ENCODE measurements around the gene ALDH1A1.

GRCh38 chr9:72914750-72915149, 38.1 kb downstream of the ALDH1A1 start:
- TF ChIP-seq RBBP5 (IDR thresholded peaks at IDR 0.05; ENCODE audit: borderline replicate concordance, low read depth, low read length) (no peak), POLR2A (IDR thresholded peaks at IDR 0.05; ENCODE audit: control extremely low read depth in 1 of 2, low read depth in 2 of 2, low read length in 2 of 2) (no peak), EZH2 (IDR thresholded peaks at IDR 0.05; ENCODE audit: low read depth, low read length, severe bottlenecking) (no peak), RNF2 (IDR thresholded peaks at IDR 0.05; ENCODE audit: borderline replicate concordance, low read depth, low read length, missing control alignments, poor library complexity, severe bottlenecking) (no peak), CTCF (IDR thresholded peaks at IDR 0.05; ENCODE audit: control extremely low read depth in 1 of 3, insufficient read depth in 1 of 3, low read depth in 1 of 3, low read length in 3 of 3) (no peak), PHF8 (conservative IDR thresholded peaks at IDR 0.05; ENCODE audit: low read depth, low read length) (no peak), JUND (IDR thresholded peaks at IDR 0.05; ENCODE audit: low read length) (no peak), RAD21 (IDR thresholded peaks at IDR 0.05 in 1 of 2, conservative IDR thresholded peaks at IDR 0.05 in 1 of 2; ENCODE audit: low read depth in 2 of 2, low read length in 2 of 2) (no peak), POLR2AphosphoS5 (IDR thresholded peaks at IDR 0.05; ENCODE audit: low read depth, low read length) (no peak), CHD2 (IDR thresholded peaks at IDR 0.05; ENCODE audit: low read length) (no peak)

All from H1 (cell line).